HG02870 (cell line): ENCODE data around the gene ASTL.

Experiments
- ATAC-seq: cut with Tn5 transposase; IDR thresholded peaks from one replicate; pipeline ENCODE4 v1.9.1; 2021; ENCODE audit warnings: mild to moderate bottlenecking, moderate library complexity; ENCODE audit not compliant: unreplicated experiment

ASTL gene

DNA sequence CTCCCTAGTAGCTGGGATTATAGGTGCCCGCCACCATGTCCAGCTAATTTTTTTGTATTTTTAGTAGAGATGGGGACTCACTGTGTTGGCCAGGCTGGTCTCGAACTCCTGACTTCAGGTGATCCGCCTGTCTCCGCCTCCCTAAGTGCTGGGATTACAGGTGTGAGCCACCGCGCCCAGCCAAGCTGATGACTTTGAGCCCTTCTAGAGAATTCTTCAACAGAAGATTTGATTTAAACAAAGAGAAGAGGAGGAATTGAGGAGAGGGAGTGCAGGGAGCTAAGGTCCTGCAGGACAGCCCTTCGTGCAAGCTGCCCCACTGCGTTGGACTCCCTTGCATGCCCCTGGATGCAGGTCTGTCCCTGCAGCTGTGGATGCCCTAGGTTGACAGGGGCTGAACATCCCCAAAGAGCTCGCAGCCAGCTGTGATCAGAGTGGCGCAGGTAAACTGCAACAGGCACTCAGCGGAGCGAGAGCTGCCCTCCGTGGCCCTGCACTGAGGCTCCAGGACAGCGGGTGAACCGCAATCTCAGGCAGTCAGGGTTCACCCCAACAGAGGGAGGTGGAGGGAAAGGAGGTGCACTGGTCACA is 35.6 kb downstream of the ASTL start:
- no peak for ATAC-seq

DNA sequence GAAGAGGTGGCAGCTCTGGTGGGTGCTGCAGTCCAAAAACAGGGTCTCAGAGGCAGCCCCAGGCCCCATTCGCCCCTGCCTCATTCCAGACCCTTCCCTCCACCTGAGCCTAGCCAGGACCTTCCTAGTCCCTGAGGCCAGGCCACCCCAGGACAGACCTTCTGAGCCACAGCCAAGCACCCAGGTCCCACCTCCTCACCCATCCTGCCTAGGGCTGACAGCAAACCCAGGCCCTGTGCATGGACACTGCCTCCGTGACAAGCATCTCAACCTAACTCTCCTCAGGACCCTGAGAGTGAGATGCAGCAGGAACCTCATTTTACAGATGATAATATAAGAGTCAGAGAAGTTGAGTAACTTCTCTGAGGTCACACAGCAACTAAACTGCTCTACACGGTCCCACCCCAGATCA is 37.4 kb downstream of the ASTL start:
- ATAC-seq = no peak

DNA sequence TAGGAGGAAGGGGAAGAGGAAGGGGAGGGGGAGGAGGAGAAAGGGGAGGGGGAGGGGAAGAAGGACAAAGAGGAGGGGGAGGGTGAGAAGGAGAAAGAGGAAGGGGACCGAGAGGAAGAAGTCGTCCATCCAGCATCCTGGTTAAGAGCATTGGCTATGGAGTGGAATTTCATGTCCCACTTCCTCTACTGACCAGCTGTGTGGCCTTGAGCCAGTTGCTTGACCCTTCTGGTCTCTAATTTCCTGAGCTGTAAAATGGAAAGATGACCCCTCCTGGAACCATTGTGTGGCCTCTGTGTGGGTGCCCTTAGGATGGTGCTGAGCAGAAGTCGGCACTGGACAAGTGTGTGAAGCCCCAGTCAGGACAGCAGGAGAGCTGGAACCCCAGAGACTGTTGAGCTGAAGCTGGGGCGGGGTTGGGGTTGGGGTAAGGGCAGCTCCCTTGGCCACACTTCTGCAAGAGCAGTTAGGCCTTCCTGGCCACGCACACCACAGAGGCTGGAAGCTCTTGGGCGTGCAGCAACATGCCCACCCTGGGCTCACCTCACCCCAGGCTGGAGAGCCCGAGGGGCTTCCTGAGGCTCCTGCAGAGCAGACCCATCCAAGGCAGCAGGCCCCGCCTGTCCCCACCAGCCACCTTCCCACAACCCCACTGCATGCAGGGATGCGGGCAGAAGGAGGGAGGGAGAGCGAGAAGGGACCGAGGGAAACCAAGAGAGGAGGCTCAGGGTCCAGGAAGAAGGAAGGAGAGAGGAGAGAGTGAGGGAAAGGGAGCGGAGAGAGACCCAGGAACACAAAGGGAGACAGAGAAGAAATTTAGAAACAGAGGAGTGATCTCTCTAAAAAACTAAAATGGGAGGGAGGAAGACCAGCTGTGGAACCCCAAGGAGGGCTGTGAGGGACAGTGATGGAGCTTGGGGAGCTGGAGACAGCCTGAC is 38.2 kb downstream of the ASTL start:
- ATAC-seq = no peak

DNA sequence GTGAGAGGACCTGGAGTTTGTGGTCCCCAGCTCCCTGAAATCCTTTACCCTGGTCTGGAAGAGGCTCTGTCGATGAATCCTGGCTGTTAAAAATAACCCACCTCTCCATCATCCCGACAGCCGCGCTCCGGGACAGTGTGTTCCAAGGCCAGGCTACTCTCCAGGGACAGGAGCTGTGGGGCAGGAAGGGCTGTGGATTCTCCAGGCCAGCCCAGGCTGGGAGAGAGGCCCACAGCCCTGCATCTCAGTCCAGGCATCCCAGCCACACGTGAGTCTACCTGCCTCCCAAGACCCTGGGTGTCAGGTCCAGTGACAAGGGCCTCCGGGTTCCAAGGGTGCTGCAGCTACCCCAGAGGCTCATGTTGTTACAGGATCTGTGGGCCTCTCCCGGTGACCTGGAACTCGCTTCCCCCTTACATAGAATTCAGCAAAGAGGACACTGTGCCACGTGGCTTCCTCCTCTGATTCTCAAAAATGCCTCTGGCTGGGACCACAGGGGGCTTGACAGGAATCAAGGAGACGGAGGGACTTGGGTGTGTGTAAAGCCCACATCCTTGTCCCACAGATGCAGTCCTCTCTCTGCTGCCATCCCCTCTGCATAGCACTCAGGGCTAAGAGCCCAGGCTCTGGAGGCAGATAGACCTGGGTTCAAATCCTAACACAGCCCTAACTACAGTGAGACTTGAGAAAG is 39.3 kb downstream of the ASTL start:
- no peak for ATAC-seq

DNA sequence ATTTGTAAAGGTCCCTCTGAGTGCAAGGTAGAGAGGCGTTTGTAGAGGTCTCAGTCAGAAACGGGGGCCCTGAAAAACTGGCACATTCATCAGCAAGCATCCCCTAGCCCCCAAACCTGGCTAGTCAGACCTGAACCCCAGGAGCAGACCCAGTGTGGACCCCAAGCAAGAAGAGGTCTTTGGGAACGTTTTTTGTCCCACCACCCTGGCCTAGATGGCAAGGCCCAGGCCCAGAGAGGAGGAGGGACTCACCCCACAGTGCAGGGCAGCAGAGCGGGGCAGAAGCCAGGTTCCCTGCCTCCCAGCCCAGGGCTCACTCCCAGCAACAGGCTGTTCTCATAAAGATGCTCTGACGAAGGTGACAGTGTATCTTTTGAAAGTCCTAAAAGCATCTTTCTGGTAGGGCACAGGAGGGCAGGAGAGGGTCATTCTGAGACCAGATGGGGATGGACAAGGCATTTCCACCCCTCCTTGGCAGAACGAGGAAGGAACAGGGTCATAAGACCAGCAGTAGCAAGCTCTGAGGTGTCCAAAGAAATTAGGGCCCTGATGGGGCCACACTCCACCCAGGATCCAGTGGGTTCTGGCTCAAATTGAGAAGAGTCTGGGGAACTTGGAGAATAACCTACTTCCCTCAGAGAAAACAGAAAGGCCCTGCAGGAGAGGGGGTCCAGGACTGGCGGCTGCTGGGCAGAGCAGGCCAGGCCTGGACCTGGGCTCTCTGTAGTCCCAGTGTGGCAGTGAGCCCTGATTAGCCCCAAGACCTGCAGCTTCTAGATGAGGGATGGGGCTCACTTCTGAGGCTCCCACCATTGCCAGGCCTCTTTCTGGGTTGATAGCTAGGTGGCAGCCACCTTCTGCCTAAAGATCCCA is 40.1 kb downstream of the ASTL start:
- ATAC-seq = no peak

DNA sequence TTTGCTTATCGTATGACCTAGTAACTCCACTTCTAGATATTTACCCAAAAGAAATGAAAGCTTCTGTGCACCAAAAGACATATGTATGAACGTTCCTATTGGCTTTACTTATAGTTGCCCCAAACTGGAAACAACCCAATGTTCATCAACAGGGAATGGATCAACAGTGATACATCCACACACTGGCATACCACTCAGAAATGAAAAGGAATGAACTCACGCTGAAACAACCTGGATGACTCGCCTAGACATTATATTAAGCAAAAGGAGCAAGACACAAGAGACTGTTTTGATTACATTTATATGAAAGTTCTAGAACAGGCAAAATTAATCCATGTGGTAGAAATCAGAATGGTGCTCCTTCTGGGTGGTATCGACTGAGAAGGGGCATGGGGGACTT is 40.9 kb downstream of the ASTL start:
- ATAC-seq = no peak

DNA sequence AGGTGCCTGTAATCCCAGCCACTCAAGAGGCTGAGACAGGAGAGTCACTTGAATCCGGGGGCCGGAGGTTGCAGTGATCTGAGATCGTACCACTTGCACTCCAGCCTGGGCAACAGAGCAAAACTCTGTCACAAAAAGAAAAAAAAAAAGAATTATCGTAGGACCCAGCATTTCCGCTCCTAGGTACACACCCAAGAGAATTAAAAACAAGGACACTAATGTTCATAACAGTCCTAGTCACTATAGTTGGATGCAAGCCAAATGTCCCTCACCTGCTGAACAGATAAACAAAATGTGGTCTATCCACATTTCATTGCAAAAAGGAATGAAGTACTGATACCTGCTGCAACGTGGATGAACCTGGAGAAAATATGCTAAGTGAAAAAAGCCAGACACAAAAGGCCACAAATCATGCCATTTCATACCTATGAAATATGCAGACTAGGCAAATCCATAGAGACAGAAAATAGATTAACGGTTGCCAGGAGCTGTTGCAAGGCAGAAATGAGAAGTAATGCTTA is 43.1 kb downstream of the ASTL start:
- ATAC-seq = no peak

DNA sequence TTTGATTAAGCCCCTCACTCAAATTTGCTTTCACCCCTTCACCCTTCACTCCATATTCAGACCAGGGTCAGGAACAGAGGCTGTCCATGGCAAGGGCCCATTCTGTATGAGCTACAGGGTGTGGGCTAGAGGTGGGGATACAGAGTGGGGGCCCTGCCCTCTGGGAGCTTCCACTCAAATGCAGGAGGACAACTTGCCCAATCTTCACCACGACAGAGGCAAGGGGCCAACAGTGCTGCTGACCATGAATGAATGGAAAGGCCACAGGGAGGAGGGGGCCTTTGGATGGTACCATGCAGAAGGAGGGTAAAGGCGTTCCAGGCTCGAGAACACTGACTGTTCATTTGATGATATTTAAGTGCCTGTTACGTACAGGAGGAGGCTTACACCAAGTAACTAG is 44.8 kb downstream of the ASTL start:
- ATAC-seq = no peak

DNA sequence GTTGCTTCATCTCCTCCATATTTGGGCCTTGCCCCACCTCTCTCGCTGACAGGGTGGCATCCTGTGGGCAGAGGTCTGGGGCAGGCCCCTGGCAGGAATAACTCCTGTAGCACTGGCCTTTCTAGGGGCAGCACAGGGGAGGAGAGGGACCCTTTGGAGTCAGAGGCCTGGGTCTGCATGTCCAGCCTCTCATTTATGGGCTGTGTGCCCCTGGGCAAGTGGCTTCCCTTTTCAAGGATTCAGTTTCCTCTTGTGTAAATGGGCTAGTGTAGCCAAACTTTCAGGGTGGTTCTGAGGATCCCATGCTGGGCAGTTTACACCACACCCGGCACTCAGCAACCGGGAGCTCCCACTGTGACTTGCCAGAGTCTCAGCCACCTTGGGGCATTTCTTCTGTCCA is 45.4 kb downstream of the ASTL start:
- no peak for ATAC-seq

DNA sequence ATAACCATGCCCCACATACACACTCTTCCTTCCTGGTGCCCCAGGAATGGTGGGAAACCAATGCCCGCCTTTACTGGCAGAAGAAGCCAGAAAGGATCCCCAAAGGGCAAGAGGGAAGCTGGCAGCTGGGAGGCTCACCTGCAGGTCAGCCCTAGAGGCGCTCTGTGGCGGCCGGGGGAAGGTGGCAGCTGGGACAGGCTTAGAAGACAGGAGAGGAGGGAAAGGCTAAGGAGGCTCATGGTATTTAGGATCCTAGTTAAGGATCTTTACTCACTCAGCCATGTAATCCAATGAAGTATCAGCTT is 45.8 kb downstream of the ASTL start:
- no peak for ATAC-seq

DNA sequence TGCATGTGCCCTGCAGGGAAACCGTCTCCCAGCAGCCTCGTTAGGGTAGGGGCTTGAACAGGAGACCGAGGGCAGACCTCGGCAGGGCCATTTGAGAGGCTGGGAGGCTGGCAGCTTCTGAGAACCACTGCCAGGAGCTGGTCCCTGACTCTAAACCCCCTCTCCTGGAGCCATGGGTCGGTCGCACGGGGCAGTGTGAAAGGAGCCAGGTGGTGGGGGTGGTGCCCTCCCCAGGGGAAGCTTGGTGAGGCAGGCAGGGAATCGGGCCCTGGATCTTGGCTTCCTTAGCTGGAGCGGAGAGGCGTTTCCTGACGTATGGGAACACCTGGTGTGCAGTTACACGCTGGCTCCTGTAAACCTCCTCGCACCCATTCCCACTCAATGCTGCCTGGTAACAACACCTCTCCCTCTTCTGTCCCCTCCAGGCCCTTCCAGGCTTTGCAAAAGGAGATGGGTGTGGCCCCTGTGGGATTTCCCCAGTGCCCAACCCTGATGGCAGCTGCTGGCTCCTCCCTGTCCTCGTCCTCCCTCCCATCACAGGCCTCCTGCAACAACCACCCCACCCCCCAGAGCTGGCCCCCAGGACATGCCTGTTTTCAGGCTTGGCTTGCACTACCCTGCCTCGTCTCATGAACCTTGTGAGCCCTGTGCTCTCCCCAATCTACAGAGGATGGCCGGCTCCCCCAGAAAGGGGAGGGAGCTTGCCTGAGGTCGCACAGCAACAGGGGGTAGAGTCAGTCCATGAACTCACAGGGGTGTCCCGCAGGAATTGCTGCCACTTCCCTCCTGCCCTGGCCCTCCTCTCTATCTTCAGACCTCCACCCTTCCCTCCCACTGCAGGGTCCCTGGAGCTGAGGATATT is 46.4 kb downstream of the ASTL start:
- ATAC-seq = no peak

DNA sequence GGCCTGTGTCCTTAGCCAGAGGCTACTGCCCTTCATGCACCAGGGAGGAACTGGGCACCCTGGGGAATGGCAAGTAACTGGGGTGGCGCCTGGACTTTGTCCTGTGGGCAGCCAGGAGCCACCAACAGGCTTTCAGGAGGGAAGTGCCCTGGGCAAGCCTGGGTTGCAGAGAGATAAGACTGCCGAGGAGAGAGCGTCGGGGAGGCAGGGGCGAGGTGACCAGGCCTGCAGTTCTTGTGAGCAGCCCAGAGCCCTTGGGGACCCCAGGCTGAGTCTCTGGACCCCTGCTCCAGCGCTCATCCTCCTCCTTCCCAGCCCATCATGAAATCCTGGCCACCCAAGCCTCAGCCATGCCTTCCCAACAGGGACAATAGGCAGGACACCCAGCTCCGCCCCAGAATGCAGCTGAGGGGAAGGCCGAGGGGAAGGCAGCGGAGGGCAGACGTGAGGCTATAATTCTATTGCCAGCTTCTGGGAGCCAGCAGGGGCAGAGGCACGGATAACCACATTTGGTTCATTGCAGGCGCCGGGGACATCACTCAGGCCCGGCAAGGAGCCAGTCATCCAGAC is 47.1 kb downstream of the ASTL start:
- no peak for ATAC-seq

DNA sequence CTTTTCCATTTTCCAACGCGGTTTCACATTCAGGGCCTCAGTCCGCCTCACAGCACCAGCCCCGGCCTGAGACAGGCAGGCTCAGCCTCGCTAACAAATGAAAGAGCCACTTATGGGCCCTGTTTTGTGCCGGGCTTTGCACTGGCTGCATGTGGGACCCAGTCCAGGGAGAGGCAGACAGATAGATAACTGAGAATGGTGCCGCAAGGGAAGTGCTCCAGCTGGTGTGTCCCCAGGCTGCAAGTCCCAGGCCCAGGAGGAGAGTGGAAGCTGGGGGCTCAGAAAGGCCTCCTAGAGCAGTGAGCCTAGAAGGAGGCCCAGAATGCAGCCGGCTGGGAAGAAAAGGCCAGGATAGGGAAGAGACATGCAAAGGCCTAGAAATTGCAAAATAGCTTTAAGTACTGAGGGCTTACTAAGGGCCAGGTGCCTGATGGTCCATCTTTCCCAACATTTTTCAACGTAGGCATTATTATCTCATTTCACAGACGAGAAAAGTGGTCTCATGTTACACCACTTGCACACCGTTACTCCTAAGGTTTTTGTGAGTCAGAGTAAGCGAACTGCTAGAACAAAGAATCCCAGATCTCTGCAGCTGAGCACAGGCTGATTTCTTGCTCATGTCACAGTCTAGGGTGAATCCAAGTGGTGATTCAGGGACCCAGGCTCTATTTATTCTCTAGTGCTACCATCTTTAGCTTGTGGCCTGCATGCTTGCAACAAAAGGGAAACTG is 47.9 kb downstream of the ASTL start:
- no peak for ATAC-seq

DNA sequence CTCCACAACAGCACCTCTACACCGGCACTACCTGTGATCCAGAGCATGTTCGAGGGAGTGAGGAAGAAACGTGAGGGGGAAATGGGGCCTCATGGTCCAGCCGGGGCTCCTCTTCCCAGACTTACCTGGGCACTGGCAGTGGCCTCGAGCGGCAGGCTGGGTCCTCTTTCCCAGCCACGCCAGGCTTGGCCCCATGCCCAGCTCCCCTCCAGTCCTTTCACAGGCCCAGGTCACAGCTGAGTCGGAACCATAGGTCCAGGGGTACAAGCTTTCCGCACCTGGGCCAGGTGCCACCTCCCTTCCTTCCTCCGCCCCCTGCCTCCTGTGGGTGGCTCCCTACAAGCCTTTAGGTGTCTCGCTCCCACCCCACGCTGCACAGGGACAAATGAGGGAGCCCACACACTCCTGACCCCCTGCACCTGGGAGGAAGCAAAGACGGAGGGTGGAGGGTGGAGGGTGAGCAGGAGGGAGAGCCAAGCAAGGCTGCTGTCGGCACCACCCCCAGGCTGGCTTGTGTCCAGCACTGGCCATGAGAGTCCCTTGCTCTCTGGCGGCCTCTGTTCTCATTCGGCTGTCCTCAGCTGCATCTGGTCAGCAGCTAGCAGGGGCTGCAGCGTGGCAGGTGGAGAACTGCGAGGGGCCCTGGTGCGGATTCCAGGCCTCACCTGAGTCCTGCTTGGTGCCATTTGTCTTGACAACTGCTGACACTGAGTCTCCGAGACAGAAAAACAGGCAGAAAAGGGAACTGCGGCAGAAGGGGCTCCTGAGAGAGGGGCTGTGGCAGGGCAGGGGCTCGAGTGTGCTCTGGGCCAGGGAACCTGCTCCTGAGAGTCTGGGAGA is 48.7 kb downstream of the ASTL start:
- ATAC-seq = no peak

DNA sequence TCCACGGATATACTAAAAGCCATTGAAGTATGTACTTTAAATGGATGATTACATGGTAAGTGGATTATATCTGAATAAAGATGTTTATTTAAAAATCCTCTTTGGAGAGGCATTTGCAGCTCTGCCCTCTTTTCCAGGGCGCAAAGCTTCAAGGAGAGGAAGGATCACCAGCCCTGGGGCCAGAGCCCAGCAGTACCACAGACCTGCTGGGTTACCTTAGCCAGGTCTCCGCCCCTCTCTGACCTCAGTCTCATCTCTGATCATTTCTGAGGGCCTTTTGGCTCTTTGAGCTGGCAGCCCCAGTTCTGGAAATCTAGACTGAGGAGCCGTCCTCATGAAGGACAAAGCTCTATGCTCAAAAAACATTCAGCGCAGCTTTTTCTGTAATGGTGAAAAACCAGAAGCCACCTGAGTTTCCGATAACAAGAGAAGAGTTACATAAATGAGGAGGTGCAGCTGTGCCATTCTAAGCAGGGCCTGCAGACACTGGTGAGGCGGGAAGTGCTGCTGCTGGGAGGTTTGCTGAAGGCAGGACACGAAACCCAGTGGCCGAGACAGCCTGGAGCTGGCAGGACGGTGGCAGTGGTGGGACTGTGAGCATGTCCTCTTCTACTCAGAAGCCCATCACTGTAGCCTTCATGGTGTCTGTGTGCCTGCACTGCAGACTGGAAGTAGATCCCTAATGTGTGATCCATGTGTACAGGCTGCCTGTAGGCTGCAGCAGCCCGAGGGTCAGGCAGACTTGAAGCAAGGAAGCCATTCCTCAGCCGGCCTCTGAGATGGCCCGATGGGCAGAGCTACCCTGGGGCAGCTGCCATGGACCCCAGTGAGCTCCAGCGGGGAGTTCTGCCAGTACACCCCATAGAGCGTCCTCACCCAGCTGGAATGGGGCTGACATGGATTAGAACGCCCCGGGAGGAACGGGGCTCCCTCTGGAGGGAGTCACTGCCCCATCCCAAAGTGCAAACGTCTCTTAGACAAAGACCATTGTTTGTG is 49.7 kb downstream of the ASTL start:
- no peak for ATAC-seq

DNA sequence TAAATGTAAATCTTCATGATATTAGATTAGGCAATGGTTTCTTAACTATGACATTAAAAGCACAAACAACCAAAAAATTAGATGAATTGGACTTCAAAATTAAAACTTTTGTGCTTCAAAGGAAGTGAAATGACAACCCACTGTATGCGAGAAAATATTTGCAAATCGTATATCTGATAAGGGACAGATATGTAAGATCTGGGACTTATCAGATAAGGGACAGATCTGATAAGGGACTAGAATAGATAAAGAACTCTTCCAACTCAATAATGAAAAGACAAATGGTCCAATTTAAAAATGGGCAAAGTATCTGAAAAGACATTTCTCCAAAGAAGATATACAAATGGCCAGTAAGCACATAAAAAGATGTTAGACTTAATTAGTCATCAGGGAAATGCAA is 51.2 kb downstream of the ASTL start:
- no peak for ATAC-seq
